ENCODE measurements around the gene C4B.
"Not testable (repeated sequence)": the region's sequence is repeated elsewhere in the genome, so short reads cannot be mapped to it uniquely, and the experiment has no call there.

Gene C4B

DNA sequence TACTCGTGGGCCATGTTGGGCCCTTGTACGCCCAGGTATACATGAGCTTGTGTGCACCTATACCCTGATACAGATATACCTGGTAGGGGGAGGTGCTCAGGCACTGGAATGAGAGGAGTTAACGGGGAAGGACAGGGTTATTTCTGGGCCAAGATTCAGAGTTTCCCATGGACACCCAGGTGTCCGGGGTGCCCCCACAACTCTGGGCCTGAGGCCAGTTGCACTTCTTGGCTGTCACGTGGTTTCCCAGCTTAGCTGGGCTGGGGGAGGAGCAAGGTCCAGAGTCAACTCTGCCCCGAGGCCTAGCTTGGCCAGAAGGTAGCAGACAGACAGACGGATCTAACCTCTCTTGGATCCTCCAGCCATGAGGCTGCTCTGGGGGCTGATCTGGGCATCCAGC is 32.9 kb upstream of the C4B start, which contains the start of gene C4A:
Gene C4A (plus strand): TSS at position 314 of the 400 bp plus-strand sequence. CDS start 51 bp downstream, at position 365.
- not testable (repeated sequence) for DNase-seq

DNA sequence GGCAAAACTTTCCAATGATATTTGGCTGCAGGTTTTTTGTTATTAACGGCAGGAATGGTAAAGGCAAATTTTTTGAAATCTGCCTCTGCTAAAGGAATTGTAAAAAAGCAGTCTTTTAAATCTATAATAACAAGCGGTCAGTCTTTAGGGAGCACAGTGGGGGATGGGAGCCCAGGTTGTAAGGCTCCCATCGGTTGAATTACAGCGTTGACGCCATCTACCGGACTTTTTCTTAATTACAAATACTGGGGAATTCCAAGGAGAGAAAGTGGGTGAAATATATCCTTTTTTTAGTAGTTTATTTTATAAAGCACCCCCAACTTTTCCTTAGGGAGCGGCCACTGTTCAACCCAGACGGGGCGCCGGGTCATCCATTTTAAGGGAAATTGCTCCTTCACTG is 25.2 kb upstream of the C4B start:
- not testable (repeated sequence) for DNase-seq

DNA sequence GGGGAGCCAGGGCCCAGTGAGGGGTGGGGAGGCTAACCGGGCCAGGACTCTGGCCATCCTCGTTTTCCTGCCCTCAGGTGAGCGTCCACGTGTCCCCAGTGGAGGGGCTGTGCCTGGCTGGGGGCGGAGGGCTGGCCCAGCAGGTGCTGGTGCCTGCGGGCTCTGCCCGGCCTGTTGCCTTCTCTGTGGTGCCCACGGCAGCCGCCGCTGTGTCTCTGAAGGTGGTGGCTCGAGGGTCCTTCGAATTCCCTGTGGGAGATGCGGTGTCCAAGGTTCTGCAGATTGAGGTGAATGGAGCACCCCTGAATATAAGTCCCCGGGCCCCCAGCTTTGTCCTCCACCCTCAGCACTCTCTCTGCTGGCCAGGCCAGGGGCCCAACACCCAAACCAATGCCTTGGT is 20.2 kb upstream of the C4B start:
- not testable (repeated sequence) for DNase-seq

DNA sequence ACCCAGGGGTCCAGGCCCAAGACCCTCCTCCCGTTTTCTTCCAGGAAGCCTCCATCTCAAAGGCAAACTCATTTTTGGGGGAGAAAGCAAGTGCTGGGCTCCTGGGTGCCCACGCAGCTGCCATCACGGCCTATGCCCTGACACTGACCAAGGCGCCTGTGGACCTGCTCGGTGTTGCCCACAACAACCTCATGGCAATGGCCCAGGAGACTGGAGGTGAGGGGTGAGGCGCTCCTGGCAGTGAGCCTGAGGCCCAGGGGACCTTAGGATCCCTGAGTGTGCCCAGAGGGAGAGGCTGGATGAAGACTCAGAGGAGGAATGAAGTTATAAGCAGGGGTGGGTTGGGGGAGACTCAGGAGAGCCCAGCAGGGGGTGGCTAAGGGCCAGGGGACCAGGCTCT is 18.2 kb upstream of the C4B start:
- not testable (repeated sequence) for DNase-seq

DNA sequence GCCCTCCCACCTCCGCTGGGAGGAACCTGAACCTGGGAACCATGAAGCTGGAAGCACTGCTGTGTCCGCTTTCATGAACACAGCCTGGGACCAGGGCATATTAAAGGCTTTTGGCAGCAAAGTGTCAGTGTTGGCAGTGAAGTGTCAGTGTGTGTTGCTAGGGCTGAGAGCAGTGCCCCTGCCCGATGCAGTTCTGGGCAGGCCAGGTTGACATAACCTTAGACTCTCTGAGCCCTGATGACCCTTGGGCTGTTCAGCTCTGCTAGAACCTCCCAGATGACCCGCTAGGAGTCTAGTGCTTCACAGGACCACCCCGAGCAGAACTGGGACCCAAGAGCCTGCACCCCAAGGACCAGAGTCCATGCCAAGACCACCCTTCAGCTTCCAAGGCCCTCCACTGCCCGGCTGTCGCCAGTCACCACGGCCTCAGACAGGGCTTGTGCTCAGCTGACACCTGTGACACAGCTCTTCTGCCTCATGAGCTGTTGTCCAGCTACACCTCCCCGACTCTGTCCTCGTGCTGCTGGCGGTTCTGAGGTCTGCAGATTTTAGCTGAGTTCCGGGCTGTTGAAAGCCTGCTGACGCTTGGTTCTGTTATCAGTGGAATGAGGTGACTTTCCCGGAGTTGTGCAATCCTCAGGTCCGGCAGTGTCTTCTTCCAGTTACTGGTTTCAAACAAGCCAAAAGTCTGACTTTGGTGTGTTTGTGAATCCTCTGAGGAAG is 11.9 kb upstream of the C4B start:
- DNase-seq, result not testable (repeated sequence)

DNA sequence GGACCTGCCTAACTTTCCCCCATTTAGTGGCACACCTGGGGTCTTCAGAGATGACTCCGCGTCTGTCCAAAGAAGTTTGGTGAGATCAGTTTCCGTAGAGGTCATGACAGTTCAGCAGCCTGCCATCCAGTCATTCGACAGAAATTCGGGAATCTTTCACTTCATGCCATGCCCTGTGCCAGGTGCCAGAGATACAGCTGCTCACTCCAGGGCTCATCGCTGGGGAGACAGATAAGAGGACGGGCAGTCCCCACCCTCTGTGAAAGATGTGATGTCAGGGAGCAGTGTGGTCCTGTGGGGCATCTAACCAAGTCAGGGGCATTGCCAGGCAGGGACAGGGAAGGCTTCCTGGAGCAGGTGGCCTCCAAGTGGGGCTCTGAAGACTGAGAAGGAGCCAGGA is 11.3 kb upstream of the C4B start:
- not testable (repeated sequence) for DNase-seq

DNA sequence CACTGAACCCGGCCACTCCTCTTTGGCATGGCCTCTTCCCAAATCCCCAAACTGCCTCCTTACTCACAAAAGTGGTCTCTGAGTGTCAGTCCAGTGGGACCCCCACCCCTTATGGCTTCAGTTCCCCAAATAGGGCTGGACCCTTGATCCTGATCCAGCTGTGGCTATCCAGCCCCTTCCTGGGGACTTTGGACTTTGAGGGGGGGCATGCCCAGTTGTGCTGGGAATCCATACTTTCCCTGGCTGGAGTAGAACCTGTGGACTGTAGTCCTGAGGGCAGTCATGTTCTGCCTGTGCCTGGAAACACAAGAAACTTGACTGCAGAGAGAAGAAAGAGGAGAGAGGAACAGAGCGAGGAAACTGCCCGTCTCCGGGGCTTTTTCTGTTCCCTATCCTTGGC is 10.2 kb upstream of the C4B start:
- not testable (repeated sequence) for DNase-seq

DNA sequence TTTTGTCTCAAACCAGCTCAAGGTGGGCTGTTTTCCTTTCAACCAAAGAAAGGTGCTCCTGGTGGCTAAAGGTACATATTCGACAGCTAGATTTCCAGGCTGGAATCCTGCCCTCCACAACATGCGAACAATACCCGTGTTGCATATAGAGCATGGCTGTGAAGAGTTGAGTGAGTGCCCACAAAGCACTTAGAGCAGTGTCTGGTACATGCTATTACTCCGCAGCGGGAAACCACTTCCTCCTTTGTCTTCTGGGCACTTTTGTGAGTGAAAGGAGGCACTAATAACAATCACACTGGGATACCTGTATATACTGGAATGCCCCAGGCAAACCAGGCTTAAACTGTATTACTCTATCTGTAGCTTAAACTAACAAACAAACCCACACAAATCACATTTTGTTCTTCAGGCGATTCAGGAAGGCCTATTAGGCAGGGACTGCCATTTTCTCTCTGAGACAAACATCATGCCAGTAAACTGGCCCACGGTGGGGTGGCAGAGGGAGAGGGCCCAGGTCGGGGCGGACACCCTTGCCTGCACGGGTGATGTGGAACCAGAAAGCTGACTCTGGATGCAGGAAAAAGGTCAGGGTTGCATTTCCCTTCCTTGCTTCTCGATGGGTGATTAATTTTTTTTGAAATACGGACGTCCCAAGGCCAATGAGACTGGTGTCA is 9.6 kb upstream of the C4B start:
- not testable (repeated sequence) for DNase-seq

DNA sequence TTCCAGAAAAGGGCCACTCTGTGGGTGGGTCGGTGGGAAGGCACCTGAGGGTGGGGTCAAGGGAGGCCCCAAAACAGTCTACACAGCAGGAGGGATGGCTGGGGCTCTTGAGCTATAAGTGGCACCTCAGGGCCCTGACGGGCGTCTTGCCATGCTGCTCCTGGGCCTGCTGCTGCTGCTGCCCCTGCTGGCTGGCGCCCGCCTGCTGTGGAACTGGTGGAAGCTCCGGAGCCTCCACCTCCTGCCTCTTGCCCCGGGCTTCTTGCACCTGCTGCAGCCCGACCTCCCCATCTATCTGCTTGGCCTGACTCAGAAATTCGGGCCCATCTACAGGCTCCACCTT is 9.1 kb upstream of the C4B start:
- peak in 1 of 2 experiments; percentile 11 for DNase-seq

DNA sequence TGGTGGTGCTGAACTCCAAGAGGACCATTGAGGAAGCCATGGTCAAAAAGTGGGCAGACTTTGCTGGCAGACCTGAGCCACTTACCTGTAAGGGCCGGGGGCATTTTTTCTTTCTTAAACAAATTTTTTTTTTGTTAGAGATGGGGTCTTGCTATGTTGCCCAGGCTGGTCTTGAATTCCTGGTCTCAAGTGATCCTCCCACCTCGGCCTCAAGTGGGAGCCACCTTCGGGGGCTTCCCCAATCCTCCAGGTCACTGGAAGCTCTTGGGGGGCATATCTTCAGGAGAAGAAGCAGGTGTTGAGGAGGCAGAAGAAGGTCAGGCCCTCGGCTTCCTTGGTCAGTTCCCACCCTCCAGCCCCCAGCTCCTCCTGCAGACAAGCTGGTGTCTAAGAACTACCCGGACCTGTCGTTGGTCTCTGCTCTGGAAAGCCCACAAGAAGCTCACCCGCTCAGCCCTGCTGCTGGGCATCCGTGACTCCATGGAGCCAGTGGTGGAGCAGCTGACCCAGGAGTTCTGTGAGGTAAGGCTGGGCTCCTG is 8.5 kb upstream of the C4B start:
- peak in 1 of 2 experiments; percentile 11 for DNase-seq

DNA sequence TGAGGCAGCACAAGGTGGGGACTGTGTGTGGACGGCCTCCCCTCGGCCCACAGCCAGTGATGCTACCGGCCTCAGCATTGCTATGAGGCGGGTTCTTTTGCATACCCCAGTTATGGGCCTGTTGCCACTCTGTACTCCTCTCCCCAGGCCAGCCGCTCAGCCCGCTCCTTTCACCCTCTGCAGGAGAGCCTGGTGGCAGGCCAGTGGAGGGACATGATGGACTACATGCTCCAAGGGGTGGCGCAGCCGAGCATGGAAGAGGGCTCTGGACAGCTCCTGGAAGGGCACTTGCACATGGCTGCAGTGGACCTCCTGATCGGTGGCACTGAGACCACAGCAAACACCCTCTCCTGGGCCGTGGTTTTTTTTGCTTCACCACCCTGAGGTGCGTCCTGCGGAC is 7.5 kb upstream of the C4B start:
- peak in 1 of 2 experiments; percentile 13 for DNase-seq

DNA sequence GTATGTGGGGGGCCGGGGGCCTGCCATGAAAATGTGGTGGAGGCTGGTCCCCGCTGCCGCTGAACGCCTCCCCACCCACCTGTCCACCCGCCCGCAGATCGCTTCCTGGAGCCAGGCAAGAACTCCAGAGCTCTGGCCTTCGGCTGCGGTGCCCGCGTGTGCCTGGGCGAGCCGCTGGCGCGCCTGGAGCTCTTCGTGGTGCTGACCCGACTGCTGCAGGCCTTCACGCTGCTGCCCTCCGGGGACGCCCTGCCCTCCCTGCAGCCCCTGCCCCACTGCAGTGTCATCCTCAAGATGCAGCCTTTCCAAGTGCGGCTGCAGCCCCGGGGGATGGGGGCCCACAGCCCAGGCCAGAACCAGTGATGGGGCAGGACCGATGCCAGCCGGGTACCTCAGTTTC is 6.6 kb upstream of the C4B start:
- DNase-seq, result not testable (repeated sequence)

DNA sequence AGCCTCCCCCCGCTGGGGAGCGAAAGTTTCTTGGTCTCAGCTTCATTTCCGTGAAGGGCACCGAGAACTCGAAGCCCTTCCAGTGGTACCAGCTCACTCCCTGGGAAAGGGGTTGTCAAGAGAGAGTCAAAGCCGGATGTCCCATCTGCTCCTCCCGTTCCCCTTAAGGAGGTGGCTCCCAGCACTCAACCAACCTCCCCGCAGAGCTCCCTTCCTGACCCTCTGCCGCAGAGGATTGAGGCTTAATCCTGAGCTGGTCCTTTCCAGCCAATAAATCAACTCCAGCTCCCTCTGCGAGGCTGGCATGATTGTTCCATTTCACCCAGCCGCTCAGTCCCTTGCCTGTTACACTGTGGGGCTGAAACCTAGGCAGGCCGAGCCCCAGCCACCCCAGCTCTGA is 6.0 kb upstream of the C4B start:
- not testable (repeated sequence) for DNase-seq

DNA sequence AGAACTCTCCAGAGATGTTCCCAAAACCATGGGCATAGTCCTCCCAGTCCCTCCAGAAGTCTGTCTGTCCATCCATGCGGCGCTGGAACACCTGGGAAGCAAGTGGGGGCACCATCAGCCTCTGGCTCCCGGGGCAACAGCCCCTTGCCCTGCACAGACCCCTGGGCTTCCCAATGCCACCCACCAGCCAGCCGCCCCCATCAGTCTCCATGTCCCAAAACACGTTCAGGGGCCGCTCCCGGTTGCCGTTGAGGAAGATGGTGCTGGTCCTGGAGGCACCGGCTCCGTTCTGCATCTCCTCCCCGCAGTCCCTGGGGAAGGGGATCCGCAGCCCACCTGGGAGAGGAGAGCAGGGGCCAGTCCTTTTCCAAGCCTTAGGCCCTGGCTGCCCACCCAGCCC is 5.1 kb upstream of the C4B start:
- DNase-seq, result not testable (repeated sequence)

DNA sequence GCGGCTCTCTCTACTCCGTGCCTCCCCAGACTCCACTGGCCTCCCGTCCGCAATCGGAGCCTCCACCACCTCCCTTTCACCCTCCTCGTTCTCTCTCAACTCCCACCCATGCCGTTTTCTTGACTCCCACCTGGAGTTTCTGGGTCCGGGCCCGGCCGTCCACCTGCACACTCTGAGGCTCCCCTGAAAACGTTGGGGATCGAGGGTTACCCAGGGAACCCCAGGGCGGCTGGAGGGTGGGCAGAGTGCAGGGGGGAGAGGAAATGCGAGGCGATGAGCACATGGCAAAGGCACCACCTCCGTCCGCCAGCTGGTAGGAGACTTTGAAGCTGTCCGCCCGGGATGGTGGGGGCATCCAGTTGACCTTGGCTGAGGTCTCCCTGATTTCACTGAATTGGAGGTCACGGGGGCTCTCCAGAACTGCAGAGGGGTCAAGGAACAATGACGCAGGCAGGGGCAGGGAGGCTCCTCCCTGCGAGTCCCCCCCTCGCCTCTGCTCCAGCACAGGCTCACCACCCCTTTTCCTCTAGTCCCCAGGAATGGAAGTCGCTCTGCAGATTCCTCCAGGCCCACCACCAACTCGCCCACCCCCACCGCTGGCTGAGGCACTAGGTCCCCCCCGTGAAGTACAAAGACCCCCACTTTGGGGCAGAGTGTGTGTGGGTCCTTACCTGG is 3.6 kb upstream of the C4B start:
- peak in 1 of 2 experiments; percentile 10 for DNase-seq

DNA sequence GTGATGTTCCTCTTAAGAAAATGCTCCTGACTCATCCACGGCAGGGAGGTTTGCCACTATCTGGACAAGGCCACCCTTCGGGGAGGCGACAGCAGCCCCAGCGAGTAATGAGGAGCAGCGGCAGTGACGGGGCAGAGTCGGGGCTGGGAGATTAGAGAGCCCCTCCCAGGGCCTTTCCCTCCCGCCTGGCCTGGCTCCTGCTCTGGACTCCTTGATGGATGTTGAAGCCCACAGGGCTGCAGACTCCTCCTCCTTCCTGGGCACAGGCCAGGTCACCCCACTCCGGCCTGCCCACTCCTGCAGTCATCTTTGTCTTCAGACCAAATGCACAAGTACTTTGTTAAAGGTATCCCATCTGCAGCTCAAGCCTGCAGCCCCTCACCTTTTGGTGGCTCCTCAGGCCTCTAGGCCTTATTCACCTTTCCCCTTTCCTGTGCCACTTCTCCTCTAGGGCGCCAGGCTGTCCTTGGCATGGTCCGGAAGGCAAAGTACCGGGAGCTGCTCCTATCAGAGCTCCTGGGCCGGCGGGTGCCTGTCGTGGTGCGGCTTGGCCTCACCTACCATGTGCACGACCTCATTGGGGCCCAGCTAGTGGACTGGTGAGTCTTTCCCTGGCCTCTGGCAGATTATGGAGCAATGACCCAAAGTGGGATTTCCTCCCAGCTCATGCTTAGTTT is 1.5 kb upstream of the C4B start:
- peak in 1 of 2 experiments; percentile 3 for DNase-seq

DNA sequence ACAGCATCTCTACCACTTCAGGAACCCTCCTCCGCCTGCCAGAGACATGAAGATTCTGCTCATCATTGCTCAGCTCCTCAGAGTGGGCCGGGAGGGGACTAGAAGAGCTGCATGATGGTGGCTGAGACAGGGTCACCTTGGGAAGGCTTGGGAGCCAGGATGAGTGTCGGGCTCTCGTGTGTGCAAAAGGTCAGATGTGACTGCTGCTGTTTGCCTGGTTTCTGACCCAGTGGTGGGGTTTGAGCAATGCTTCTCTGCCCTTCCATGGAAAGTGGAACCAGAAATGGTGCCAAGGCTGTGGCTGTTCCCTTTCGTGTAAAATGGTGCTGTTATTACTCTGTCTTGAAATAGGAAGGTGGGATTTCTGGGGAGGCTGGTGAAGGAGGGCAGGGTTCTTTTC is 857 bp upstream of the C4B start:
- not testable (repeated sequence) for DNase-seq

DNA sequence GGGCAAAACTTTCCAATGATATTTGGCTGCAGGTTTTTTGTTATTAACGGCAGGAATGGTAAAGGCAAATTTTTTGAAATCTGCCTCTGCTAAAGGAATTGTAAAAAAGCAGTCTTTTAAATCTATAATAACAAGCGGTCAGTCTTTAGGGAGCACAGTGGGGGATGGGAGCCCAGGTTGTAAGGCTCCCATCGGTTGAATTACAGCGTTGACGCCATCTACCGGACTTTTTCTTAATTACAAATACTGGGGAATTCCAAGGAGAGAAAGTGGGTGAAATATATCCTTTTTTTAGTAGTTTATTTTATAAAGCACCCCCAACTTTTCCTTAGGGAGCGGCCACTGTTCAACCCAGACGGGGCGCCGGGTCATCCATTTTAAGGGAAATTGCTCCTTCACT is 7.5 kb downstream of the C4B start:
- not testable (repeated sequence) for DNase-seq

DNA sequence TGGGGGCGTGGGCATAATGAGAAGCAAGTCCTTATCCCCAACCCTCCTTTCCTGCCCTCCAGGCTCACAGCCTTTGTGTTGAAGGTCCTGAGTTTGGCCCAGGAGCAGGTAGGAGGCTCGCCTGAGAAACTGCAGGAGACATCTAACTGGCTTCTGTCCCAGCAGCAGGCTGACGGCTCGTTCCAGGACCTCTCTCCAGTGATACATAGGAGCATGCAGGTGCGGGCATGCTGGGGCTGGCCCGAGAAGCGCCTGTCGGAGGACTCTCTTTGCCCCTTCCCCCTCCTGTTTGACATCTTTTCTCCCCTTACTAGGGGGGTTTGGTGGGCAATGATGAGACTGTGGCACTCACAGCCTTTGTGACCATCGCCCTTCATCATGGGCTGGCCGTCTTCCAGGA is 14.0 kb downstream of the C4B start:
- DNase-seq, result not testable (repeated sequence)

DNA sequence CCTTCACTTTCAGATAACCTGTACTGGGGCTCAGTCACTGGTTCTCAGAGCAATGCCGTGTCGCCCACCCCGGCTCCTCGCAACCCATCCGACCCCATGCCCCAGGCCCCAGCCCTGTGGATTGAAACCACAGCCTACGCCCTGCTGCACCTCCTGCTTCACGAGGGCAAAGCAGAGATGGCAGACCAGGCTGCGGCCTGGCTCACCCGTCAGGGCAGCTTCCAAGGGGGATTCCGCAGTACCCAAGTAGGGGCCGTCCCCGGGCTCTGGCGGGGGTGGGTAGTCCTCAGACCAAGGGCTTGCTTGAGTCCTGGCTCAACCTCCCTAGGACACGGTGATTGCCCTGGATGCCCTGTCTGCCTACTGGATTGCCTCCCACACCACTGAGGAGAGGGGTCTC is 15.0 kb downstream of the C4B start:
- DNase-seq, result not testable (repeated sequence)

DNA sequence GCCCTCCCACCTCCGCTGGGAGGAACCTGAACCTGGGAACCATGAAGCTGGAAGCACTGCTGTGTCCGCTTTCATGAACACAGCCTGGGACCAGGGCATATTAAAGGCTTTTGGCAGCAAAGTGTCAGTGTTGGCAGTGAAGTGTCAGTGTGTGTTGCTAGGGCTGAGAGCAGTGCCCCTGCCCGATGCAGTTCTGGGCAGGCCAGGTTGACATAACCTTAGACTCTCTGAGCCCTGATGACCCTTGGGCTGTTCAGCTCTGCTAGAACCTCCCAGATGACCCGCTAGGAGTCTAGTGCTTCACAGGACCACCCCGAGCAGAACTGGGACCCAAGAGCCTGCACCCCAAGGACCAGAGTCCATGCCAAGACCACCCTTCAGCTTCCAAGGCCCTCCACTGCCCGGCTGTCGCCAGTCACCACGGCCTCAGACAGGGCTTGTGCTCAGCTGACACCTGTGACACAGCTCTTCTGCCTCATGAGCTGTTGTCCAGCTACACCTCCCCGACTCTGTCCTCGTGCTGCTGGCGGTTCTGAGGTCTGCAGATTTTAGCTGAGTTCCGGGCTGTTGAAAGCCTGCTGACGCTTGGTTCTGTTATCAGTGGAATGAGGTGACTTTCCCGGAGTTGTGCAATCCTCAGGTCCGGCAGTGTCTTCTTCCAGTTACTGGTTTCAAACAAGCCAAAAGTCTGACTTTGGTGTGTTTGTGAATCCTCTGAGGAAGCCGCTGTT is 20.9 kb downstream of the C4B start:
- not testable (repeated sequence) for DNase-seq

DNA sequence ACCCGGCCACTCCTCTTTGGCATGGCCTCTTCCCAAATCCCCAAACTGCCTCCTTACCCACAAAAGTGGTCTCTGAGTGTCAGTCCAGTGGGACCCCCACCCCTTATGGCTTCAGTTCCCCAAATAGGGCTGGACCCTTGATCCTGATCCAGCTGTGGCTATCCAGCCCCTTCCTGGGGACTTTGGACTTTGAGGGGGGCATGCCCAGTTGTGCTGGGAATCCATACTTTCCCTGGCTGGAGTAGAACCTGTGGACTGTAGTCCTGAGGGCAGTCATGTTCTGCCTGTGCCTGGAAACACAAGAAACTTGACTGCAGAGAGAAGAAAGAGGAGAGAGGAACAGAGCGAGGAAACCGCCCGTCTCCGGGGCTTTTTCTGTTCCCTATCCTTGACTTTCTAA is 22.5 kb downstream of the C4B start:
- DNase-seq, result not testable (repeated sequence)

All from activated T-cell treated with anti-CD3 and anti-CD28 coated beads, Interleukin-2, amount 50 U/mL, for 48 hours (primary cell).